Kidney epithelial cell (primary cell): ENCODE measurements around the gene COL17A1. TPM values are rescaled to one million over a fixed set of nuclear protein-coding genes. Genes with fewer than 3 reads are reported as not detected.

Experiments
- DNase-seq: peaks from one replicate; pipeline ENCODE4 v3.0.0-alpha.2; 2010; ENCODE audit warnings: low read depth
- H3K27me3 ChIP-seq: 2 replicates; pipeline ENCODE4 v1.6.0; 2011; ENCODE audit warnings: low read length; ENCODE audit not compliant: control insufficient read depth, insufficient read depth
- H3K36me3 ChIP-seq: 2 replicates; pipeline ENCODE4 v1.5.1; 2011; ENCODE audit warnings: low read length; ENCODE audit not compliant: control insufficient read depth, insufficient read depth
- H3K4me3 ChIP-seq: 2 replicates; pipeline ENCODE4 v1.5.1; 2011; ENCODE audit warnings: low read depth, mild to moderate bottlenecking, control low read depth, low read length
- total RNA-seq: library from RNA; depleted of rRNA; stranded (reverse); fragments of >200 nt; gene quantifications from 2 replicates; pipeline ENCODE4 v1.2.3, GENCODE V29; 2015
- TF ChIP-seq, protein P1 (sequence below): IDR thresholded peaks from 2 replicates; pipeline ENCODE4 v1.5.1; 2011; ENCODE audit warnings: mild to moderate bottlenecking, moderate library complexity, low read length, control low read depth, inconsistent platforms; ENCODE audit not compliant: insufficient read depth, poor library complexity, severe bottlenecking

The COL17A1 gene
- total RNA-seq, 1 donor from 2014 or later: 0.33 TPM

DNA sequence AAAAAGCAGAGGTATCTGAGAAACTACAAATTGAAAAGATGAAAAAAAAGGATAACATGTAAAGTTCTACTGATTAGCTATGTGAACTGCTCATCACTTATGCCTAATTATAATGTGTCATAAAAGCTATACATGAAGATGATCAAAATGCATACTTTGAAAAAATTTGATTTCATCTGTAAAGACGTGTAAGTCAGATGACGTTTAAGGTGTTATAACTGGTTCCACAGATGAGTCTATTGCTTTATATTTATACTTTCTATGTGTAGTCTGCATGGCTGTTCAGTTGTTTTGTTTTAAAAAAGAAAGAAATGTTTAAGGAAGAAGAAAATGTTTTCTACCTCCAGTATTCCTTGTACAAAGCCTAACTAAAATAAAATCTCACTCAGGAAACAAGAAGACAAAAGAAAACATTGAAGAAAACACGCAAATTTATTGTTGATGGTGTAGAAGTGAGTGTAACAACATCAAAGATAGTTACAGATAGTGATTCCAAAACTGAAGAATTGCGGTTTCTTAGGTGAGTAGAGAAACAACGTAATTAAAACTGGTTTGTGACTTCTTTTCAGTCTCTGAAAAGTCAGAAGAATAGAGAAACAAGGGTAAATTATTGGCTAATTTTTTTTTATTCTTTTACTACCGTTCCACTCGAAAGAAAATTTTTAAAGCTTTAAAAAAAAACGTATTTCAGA is 80.4 kb downstream of the COL17A1 start:
- no peaks in the 10 kb centered on the region for H3K27me3 ChIP-seq
- DNase-seq: no peak
- no peaks in the 10 kb centered on the region for H3K36me3 ChIP-seq
- TF ChIP-seq, protein P1, sequence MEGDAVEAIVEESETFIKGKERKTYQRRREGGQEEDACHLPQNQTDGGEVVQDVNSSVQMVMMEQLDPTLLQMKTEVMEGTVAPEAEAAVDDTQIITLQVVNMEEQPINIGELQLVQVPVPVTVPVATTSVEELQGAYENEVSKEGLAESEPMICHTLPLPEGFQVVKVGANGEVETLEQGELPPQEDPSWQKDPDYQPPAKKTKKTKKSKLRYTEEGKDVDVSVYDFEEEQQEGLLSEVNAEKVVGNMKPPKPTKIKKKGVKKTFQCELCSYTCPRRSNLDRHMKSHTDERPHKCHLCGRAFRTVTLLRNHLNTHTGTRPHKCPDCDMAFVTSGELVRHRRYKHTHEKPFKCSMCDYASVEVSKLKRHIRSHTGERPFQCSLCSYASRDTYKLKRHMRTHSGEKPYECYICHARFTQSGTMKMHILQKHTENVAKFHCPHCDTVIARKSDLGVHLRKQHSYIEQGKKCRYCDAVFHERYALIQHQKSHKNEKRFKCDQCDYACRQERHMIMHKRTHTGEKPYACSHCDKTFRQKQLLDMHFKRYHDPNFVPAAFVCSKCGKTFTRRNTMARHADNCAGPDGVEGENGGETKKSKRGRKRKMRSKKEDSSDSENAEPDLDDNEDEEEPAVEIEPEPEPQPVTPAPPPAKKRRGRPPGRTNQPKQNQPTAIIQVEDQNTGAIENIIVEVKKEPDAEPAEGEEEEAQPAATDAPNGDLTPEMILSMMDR: no peak
- H3K4me3 ChIP-seq: no peak overlapping the region

- H3K27me3 ChIP-seq: no peaks in the 10 kb centered on the region
- TF ChIP-seq, protein P1: no peak
- DNase-seq: no peak
- H3K4me3 ChIP-seq: no peak overlapping the region
- no peaks in the 10 kb centered on the region for H3K36me3 ChIP-seq
Observed at GRCh38 chr10:104002911-104003310, 82.8 kb downstream of the COL17A1 start.

GRCh38 chr10:103998805-103999204 is 86.9 kb downstream of the COL17A1 start:
- Histone ChIP-seq H3K27me3 (no peaks in the 10 kb centered on the region), H3K4me3 (no peak overlapping the region), H3K36me3 (no peaks in the 10 kb centered on the region)
- DNase-seq: no peak
- TF ChIP-seq, protein P1: no peak

DNA sequence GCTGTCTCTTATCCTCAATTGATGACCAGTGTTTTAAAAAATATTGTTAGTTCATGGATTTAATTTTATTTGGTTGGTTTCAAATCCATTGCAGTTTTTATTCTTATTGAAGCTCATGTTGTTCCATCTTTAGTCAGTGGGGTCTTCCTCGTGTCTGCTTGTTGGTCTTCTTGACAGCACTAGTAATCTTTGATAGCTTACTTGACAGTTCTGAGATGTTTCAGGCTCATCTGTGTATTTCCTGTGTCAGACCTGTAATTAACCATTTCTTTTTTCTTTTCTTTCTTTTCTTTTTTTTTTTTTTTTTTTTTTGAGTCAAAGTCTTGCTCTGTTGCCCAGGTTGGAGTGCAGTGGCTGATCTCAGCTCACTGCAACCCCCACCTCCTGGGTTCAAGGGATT is 90.5 kb downstream of the COL17A1 start:
- TF ChIP-seq, protein P1: no peak

GRCh38 chr10:103991393-103992128 is 94.1 kb downstream of the COL17A1 start:
- Histone ChIP-seq H3K4me3 (no peak overlapping the region), H3K27me3 (no peaks in the 10 kb centered on the region), H3K36me3 (no peaks in the 10 kb centered on the region)
- TF ChIP-seq, protein P1: no peak
- DNase-seq: no peak

More for the DNA sequence above, 90.5 kb downstream of the COL17A1 start:
- Histone ChIP-seq H3K27me3 (no peaks in the 10 kb centered on the region), H3K4me3 (no peak overlapping the region), H3K36me3 (no peaks in the 10 kb centered on the region)
- no peak for DNase-seq

DNA sequence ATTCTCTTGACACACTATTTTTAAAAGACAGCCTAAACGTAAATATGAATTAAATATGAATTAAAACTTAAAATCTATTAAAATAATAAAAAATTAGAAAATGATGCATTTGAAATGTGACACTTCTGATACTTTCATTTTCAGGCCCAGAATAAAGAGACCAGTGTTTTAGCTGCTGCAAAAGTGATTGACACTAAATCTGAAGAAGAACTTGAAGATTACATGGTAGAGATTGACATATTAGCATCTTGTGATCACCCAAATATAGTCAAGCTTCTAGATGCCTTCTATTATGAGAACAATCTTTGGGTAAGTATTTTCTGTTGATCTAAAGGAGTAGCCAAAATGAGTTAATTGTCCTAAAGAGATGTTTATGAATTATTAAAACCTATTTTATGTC is 95.1 kb downstream of the COL17A1 start:
- TF ChIP-seq, protein P1: no peak
- no peak overlapping the region for H3K4me3 ChIP-seq
- DNase-seq: no peak
- no peaks in the 10 kb centered on the region for H3K27me3 ChIP-seq
- H3K36me3 ChIP-seq: no peaks in the 10 kb centered on the region
